A549 (cell line): ENCODE results near the gene DENND6A. TPM values are rescaled to one million over a fixed set of nuclear protein-coding genes. Genes with fewer than 3 reads are reported as not detected.
A peak's percentile ranks its signal among the peaks of the same experiment; 100 is the strongest.

Source experiments
- ATAC-seq, 2 experiments: fragments of 200-7000 bp in 1 of 2; fragments of >200 bp in 1 of 2; cut with Nextera tagmentation in 1 of 2; cut with Tn5 transposase in 1 of 2; 3 replicates each; pipeline versions ENCODE4 v1.8.0 to v1.9.1; 2018 to 2020; ENCODE audit warnings: mild to moderate bottlenecking in 1 of 2, moderate library complexity in 1 of 2
- CTCF ChIA-PET: fragments of 300-600 bp; sonication (Branson Sonifier 250); formaldehyde crosslinking; extraction: SDS; loops from one replicate; lab custom pipeline; 2021; ENCODE audit warnings: antibody characterized with exemption, inconsistent platforms; lab: Yijun Ruan, JAX
- POLR2A ChIA-PET: fragments of 350-600 bp; formaldehyde crosslinking; extraction: SDS; loops from one replicate; lab custom pipeline; 2021; ENCODE audit warnings: antibody characterized with exemption, inconsistent platforms; lab: Yijun Ruan, JAX
- DNase-seq, 2 experiments: peaks; one replicate each; pipeline versions ENCODE4 v3.0.0 to v3.0.0-alpha.2; 2011 to 2016; ENCODE audit warnings: low read depth in 1 of 2, low spot score in 1 of 2
- FAIRE-seq: peaks from 2 replicates; lab custom pipeline; 2011; peaks lifted over from hg19 to GRCh38; lab: Jason Lieb, UNC
- H3K27ac ChIP-seq, 2 experiments: fragments of >200 bp; sonication (Bioruptor Twin); formaldehyde crosslinking; 3 replicates each; pipeline ENCODE4 v1.5.1; 2016 to 2017
- H3K4me1 ChIP-seq: fragments of >200 bp; sonication (Bioruptor Twin); formaldehyde crosslinking; 3 replicates; pipeline ENCODE4 v1.6.1; 2016
- H3K4me2 ChIP-seq: fragments of >200 bp; sonication (Bioruptor Twin); formaldehyde crosslinking; 3 replicates; pipeline ENCODE4 v1.6.1; 2016
- H3K4me3 ChIP-seq: fragments of >200 bp; sonication (Bioruptor Twin); formaldehyde crosslinking; 3 replicates; pipeline ENCODE4 v1.5.1; 2016
- H3K9me3 ChIP-seq: fragments of >200 bp; sonication (Bioruptor Twin); formaldehyde crosslinking; 3 replicates; pipeline ENCODE4 v1.6.1; 2016
- CBX8 ChIP-seq: fragments of 200-600 bp; sonication (generic); IDR thresholded peaks from 2 replicates; pipeline ENCODE4 v1.6.1; 2016
- CEBPB ChIP-seq, 2 experiments: fragments of >200 bp in 1 of 2; sonication (Bioruptor Twin) in 1 of 2; formaldehyde crosslinking in 1 of 2; IDR thresholded peaks; 2 replicates each; pipeline ENCODE4 v1.6.1; 2012 to 2016
- CTCF ChIP-seq: fragments of >200 bp; sonication (Bioruptor Twin); formaldehyde crosslinking; IDR thresholded peaks from 3 replicates; pipeline ENCODE4 v1.5.1; 2016
- FOSL2 ChIP-seq, 2 experiments: fragments of 450-650 bp in 1 of 2; fragments of >200 bp in 1 of 2; sonication (Bioruptor Twin) in 1 of 2; formaldehyde crosslinking; IDR thresholded peaks; 2 replicates each; pipeline versions ENCODE4 v1.5.0 to v1.6.1; 2016 to 2020; ENCODE audit warnings: mild to moderate bottlenecking in 1 of 2, moderate library complexity in 1 of 2
- FOXS1 ChIP-seq: fragments of 250-450 bp; sonication (Bioruptor Pico); IDR thresholded peaks from 2 replicates; pipeline ENCODE4 v1.5.0; 2020; ENCODE audit warnings: mild to moderate bottlenecking, moderate library complexity
- GATA3 ChIP-seq: IDR thresholded peaks from 2 replicates; pipeline ENCODE4 v1.6.1; 2012; ENCODE audit warnings: borderline replicate concordance
- HES2 ChIP-seq: fragments of >200 bp; sonication (Bioruptor Twin); formaldehyde crosslinking; IDR thresholded peaks from 2 replicates; pipeline ENCODE4 v1.6.1; 2016
- HOXB13 ChIP-seq: fragments of 250-450 bp; sonication (Bioruptor Pico); IDR thresholded peaks from 2 replicates; pipeline ENCODE4 v1.5.0; 2020; ENCODE audit warnings: low read depth, mild to moderate bottlenecking, moderate library complexity
- JUN ChIP-seq, 2 experiments: fragments of >200 bp; sonication (Bioruptor Twin); formaldehyde crosslinking; IDR thresholded peaks; 2 replicates in 1 of 2; 3 replicates in 1 of 2; pipeline ENCODE4 v1.6.1; 2016 to 2017
- JUNB ChIP-seq: fragments of >200 bp; sonication (Bioruptor Twin); formaldehyde crosslinking; IDR thresholded peaks from 2 replicates; pipeline ENCODE4 v1.6.1; 2016
- MAZ ChIP-seq: fragments of 150-350 bp; IDR thresholded peaks from 2 replicates; pipeline ENCODE4 v1.6.1; 2014; ENCODE audit warnings: antibody characterized with exemption, low read depth, low read length, borderline replicate concordance
- MYC ChIP-seq: IDR thresholded peaks from 2 replicates; pipeline ENCODE4 v1.6.1; 2012; ENCODE audit warnings: mild to moderate bottlenecking, inconsistent platforms, low read length, improper control_type of control experiment, borderline replicate concordance
- POLR2A ChIP-seq: IDR thresholded peaks from 2 replicates; pipeline ENCODE4 v1.6.1; 2012; ENCODE audit warnings: mild to moderate bottlenecking, low read length
- RAD21 ChIP-seq, 2 experiments: fragments of >200 bp in 1 of 2; sonication (Bioruptor Twin) in 1 of 2; formaldehyde crosslinking in 1 of 2; IDR thresholded peaks in 1 of 2; conservative IDR thresholded peaks in 1 of 2; 2 replicates in 1 of 2; 3 replicates in 1 of 2; pipeline ENCODE4 v1.6.1; 2012 to 2018; ENCODE audit warnings: inconsistent platforms in 1 of 2
- RARB ChIP-seq: fragments of 250-450 bp; sonication (Bioruptor Pico); IDR thresholded peaks from 2 replicates; pipeline ENCODE4 v1.8.0; 2021; ENCODE audit warnings: mild to moderate bottlenecking, moderate library complexity
- RCOR1 ChIP-seq: fragments of 150-350 bp; IDR thresholded peaks from 2 replicates; pipeline ENCODE4 v1.6.1; 2014; ENCODE audit warnings: antibody characterized with exemption, low read length, low read depth
- RFX5 ChIP-seq: fragments of 450-650 bp; IDR thresholded peaks from 2 replicates; pipeline ENCODE4 v1.7.1; 2014; ENCODE audit warnings: antibody characterized with exemption, mild to moderate bottlenecking, moderate library complexity
- TP53 ChIP-seq: fragments of 250-450 bp; sonication (Bioruptor Pico); IDR thresholded peaks from 2 replicates; pipeline ENCODE4 v1.5.0; 2021; ENCODE audit warnings: mild to moderate bottlenecking, moderate library complexity
- ZC3H11A ChIP-seq: fragments of 450-650 bp; IDR thresholded peaks from 2 replicates; pipeline ENCODE4 v1.6.1; 2014; ENCODE audit warnings: antibody characterized with exemption, mild to moderate bottlenecking
- ZFP36 ChIP-seq: fragments of 450-650 bp; IDR thresholded peaks from 2 replicates; pipeline ENCODE4 v1.6.1; 2014; ENCODE audit warnings: borderline replicate concordance; ENCODE audit not compliant: partially characterized antibody
- ZNF302 ChIP-seq: fragments of 250-450 bp; sonication (Bioruptor Pico); IDR thresholded peaks from 2 replicates; pipeline ENCODE4 v1.9.0; 2021; ENCODE audit warnings: inconsistent platforms, mild to moderate bottlenecking, moderate library complexity
- WGBS: methylation state at CpG from one replicate; pipeline ENCODE4 v1.1.6; 2017; ENCODE audit errors: missing lambda C conversion rate; 5-methylcytosine and 5-hydroxymethylcytosine counted together
- polyA plus RNA-seq, 4 experiments: library from polyadenylated mRNA; depleted of rRNA in 3 of 4; stranded (reverse); fragments of >200 nt; fragmentation: RNase III in 1 of 4; extraction: RNeasy Plus Mini Kit Qiagen cat#74134 plus additional on column Dnase treatment in 1 of 4; gene quantifications; 2 replicates in 3 of 4; 3 replicates in 1 of 4; pipeline ENCODE4 v1.2.3, GENCODE V29; 2011 to 2017
- TF ChIP-seq, protein P1 (sequence below): IDR thresholded peaks from 2 replicates; pipeline ENCODE4 v1.6.1; 2012; ENCODE audit warnings: low read depth, borderline replicate concordance
- TF ChIP-seq, protein P2 (sequence below): fragments of 250-450 bp; sonication (Bioruptor Pico); IDR thresholded peaks from 2 replicates; pipeline ENCODE4 v1.5.0; 2020; ENCODE audit warnings: low read depth, mild to moderate bottlenecking, moderate library complexity
- TF ChIP-seq, protein P3 (sequence below): fragments of 250-450 bp; sonication (Bioruptor Pico); IDR thresholded peaks from 2 replicates; pipeline ENCODE4 v1.5.0; 2021; ENCODE audit warnings: mild to moderate bottlenecking, moderate library complexity, borderline replicate concordance
- TF ChIP-seq, protein P4 (sequence below): fragments of 450-650 bp; IDR thresholded peaks from 2 replicates; pipeline ENCODE4 v1.6.1; 2014; ENCODE audit warnings: antibody characterized with exemption

DENND6A gene
- polyA plus RNA-seq, 2 of the 4 experiments (the other 2 are of a cell fraction), result 5.4 to 18.1 TPM

- TF ChIP-seq HES2, result no peak
- TF ChIP-seq JUN (IDR thresholded peaks at IDR 0.05), result peak; percentile 44 to 87; a peak in 4 of 5 replicates
- no peak for TF ChIP-seq ZC3H11A
Measured at GRCh38 chr3:57692396-57693147, at the start of gene DENND6A (continued).

- no peak overlapping the region for H3K27ac ChIP-seq
- no peak overlapping the region for H3K4me2 ChIP-seq
- WGBS, result 91% methylated on average over 5 of the region's 5 CpGs
- ChIA-PET POLR2A (no interaction called here), CTCF (no interaction called here)
- no peak for FAIRE-seq
- no peaks in the 10 kb centered on the region for H3K4me1 ChIP-seq
- no peak for ATAC-seq
- no peak for DNase-seq
- no peak overlapping the region for H3K4me3 ChIP-seq
- TF ChIP-seq TP53 (CRISPR knock-in tag) (no peak), RARB (CRISPR knock-in tag) (no peak), MYC (no peak), ZFP36 (no peak), GATA3 (no peak), POLR2A (no peak), FOXS1 (CRISPR knock-in tag) (no peak), CEBPB (IDR thresholded peaks at IDR 0.05) (no peak), CTCF (no peak), RCOR1 (no peak), FOSL2 (IDR thresholded peaks at IDR 0.05) (no peak), FOSL2 (CRISPR knock-in tag; IDR thresholded peaks at IDR 0.05) (no peak)
- TF ChIP-seq, protein P1, sequence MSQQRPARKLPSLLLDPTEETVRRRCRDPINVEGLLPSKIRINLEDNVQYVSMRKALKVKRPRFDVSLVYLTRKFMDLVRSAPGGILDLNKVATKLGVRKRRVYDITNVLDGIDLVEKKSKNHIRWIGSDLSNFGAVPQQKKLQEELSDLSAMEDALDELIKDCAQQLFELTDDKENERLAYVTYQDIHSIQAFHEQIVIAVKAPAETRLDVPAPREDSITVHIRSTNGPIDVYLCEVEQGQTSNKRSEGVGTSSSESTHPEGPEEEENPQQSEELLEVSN, result no peak
- TF ChIP-seq, protein P2, sequence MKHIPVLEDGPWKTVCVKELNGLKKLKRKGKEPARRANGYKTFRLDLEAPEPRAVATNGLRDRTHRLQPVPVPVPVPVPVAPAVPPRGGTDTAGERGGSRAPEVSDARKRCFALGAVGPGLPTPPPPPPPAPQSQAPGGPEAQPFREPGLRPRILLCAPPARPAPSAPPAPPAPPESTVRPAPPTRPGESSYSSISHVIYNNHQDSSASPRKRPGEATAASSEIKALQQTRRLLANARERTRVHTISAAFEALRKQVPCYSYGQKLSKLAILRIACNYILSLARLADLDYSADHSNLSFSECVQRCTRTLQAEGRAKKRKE (CRISPR knock-in tag), result no peak
- H3K9me3 ChIP-seq, result no peaks in the 10 kb centered on the region
Measured at GRCh38 chr3:57740027-57740426, 47.1 kb upstream of the DENND6A start.

DNA sequence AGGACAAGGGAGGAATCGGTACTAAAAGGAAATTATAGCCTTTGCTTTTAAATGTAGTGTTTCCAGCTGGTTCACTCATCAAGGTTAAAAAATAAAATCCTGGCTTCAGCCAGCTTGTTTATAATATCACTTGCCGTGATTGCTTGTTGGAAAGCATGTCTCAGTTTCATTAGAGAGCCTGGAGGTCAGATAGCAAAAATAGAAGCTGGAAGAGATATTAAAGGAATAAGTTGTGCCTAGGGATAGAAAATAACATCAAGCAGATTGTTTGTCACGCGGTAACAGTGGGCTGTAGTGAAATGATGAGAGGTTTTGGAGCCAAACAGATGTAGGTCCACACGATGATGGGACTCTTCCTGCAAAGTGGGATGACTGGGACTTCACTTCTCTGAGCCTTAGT is 45.5 kb upstream of the DENND6A start:
- ChIA-PET POLR2A (no interaction called here), CTCF (no interaction called here)

More for the DNA sequence above, 45.5 kb upstream of the DENND6A start:
- no peak for DNase-seq
- no peak overlapping the region for H3K4me2 ChIP-seq
- H3K4me3 ChIP-seq, result no peak overlapping the region
- no peak overlapping the region for H3K27ac ChIP-seq
- no peak for ATAC-seq
- TF ChIP-seq MAZ, result no peak
- TF ChIP-seq CBX8, result no peak
- TF ChIP-seq RFX5, result no peak
- TF ChIP-seq, protein P3, sequence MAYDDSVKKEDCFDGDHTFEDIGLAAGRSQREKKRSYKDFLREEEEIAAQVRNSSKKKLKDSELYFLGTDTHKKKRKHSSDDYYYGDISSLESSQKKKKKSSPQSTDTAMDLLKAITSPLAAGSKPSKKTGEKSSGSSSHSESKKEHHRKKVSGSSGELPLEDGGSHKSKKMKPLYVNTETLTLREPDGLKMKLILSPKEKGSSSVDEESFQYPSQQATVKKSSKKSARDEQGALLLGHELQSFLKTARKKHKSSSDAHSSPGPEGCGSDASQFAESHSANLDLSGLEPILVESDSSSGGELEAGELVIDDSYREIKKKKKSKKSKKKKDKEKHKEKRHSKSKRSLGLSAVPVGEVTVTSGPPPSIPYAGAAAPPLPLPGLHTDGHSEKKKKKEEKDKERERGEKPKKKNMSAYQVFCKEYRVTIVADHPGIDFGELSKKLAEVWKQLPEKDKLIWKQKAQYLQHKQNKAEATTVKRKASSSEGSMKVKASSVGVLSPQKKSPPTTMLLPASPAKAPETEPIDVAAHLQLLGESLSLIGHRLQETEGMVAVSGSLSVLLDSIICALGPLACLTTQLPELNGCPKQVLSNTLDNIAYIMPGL (CRISPR knock-in tag), result no peak
- TF ChIP-seq JUNB, result no peak
- no peak for TF ChIP-seq RAD21 (conservative IDR thresholded peaks at IDR 0.05 in 1 of 2, IDR thresholded peaks at IDR 0.05 in 1 of 2)
- TF ChIP-seq ZNF302, result no peak
- TF ChIP-seq CEBPB (IDR thresholded peaks at IDR 0.05), result no peak
- TF ChIP-seq MYC, result no peak
- TF ChIP-seq HOXB13 (CRISPR knock-in tag), result no peak
- no peak for TF ChIP-seq FOSL2 (IDR thresholded peaks at IDR 0.05)
- no peak for TF ChIP-seq FOSL2 (CRISPR knock-in tag; IDR thresholded peaks at IDR 0.05)
- TF ChIP-seq, protein P4, sequence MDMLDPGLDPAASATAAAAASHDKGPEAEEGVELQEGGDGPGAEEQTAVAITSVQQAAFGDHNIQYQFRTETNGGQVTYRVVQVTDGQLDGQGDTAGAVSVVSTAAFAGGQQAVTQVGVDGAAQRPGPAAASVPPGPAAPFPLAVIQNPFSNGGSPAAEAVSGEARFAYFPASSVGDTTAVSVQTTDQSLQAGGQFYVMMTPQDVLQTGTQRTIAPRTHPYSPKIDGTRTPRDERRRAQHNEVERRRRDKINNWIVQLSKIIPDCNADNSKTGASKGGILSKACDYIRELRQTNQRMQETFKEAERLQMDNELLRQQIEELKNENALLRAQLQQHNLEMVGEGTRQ, result no peak
- no peaks in the 10 kb centered on the region for H3K4me1 ChIP-seq
- no peak for FAIRE-seq
- 93% methylated on average over 5 of the region's 5 CpGs for WGBS
- H3K9me3 ChIP-seq, result no peaks in the 10 kb centered on the region
